ENCODE results near the gene CAMKMT. TPM values are rescaled to one million over a fixed set of nuclear protein-coding genes. Genes with fewer than 3 reads are reported as not detected.

CAMKMT gene
- total and polyA plus RNA-seq, 7 donors: 6.1 to 15.6 (median 11.6) TPM

- Histone ChIP-seq H3K4me1 (peaks cover 0 to 18% (median 14%) of the 10 kb centered on the region in 4 donors), H3K9me3 (no peaks in the 10 kb centered on the region), H3K4me3 (no peak overlapping the region), H3K36me3 (no peaks in the 10 kb centered on the region), H3K27ac (no peak overlapping the region), H3K27me3 (peaks cover 30 to 100% (median 61%) of the 10 kb centered on the region in 3 donors)
- WGBS, 2 donors: 32 to 43% methylated on average over 12 of the region's 12 CpGs
- TF ChIP-seq EP300 (IDR thresholded peaks at IDR 0.05) (no peak), POLR2A (IDR thresholded peaks at IDR 0.05) (no peak), POLR2AphosphoS5 (IDR thresholded peaks at IDR 0.05) (no peak), CTCF (IDR thresholded peaks at IDR 0.05) (no peak)
- no peak for DNase-seq
- intact Hi-C loops (cut with DNase I): no loop called here
These were observed 442.9 kb downstream of the CAMKMT start for GRCh38 chr2:44804406-44805265.

- intact Hi-C loops (cut with DNase I): no loop called here
These were observed 443.9 kb downstream of the CAMKMT start for GRCh38 chr2:44805401-44806235.

DNA sequence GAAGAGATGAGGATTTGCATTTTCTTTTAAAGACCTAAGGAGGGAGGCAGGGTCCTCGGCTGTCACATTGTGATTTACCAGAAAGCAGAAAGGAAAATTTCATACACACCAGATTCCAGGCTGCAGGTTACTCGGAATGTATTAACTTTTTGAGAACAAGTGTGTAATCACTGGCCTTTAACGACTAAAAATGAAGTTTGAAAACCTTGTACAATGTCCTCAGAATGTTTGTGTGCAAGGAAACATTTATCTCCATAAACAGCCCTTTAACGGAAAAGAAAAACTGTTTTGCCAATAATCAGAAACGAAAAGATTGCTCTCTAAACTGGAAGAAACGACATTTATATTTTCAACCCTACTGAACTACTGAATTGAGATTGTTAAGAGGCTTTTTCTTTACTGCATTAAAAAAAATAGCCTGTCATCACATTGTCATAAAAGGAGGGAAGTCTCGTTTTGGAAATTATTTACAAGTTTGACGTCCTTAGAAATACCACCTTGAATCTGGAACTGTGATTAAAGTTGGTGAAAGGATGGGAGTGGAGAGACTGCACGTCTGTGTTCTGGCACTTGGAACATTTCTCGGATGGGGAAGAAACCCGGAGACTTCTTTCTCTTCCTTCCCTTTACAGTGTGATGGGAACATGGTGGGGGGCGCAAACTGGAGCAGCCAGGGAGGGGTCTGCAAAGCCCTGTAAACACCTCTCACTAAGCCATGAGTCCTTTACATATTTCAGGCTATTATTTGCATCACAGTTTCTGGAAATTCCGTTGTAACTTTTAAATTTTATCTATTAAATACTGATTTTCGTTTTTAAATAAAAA lies 445.7 kb downstream of the CAMKMT start:
- H3K27me3 ChIP-seq: peaks cover 14 to 87% (median 35%) of the 10 kb centered on the region in 3 donors

More at GRCh38 chr2:44805401-44806235, 443.9 kb downstream of the CAMKMT start:
- H3K4me1 ChIP-seq: peaks cover 0 to 18% (median 14%) of the 10 kb centered on the region in 4 donors
- peaks cover 27 to 94% (median 52%) of the 10 kb centered on the region in 3 donors for H3K27me3 ChIP-seq
- H3K4me3 ChIP-seq: no peak overlapping the region
- 13 to 20% methylated on average over 16 of the region's 16 CpGs for WGBS, 2 donors
- TF ChIP-seq POLR2A (IDR thresholded peaks at IDR 0.05) (no peak), POLR2AphosphoS5 (IDR thresholded peaks at IDR 0.05) (no peak), CTCF (IDR thresholded peaks at IDR 0.05) (no peak), EP300 (IDR thresholded peaks at IDR 0.05) (no peak)
- no peak overlapping the region for H3K27ac ChIP-seq
- DNase-seq: no peak
- H3K36me3 ChIP-seq: no peaks in the 10 kb centered on the region
- H3K9me3 ChIP-seq: no peaks in the 10 kb centered on the region

More for the DNA sequence above, 445.7 kb downstream of the CAMKMT start:
- intact Hi-C loops (cut with DNase I): no loop called here
- 11 to 14% methylated on average over 14 of the region's 14 CpGs for WGBS, 2 donors
- no peak overlapping the region for H3K4me3 ChIP-seq
- H3K9me3 ChIP-seq: no peaks in the 10 kb centered on the region
- H3K36me3 ChIP-seq: no peaks in the 10 kb centered on the region
- no peak for DNase-seq
- TF ChIP-seq POLR2AphosphoS5 (IDR thresholded peaks at IDR 0.05) (no peak), EP300 (IDR thresholded peaks at IDR 0.05) (no peak), CTCF (IDR thresholded peaks at IDR 0.05) (no peak), POLR2A (IDR thresholded peaks at IDR 0.05) (no peak)
- no peak overlapping the region for H3K27ac ChIP-seq
- peaks cover 0 to 5% (median 3%) of the 10 kb centered on the region in 4 donors for H3K4me1 ChIP-seq
